MCF 10A (cell line): Measurements from ENCODE around the gene NRXN3. TPM values are rescaled to one million over a fixed set of nuclear protein-coding genes. Genes with fewer than 3 reads are reported as not detected.
A peak's percentile ranks its signal among the peaks of the same experiment; 100 is the strongest.

ENCODE experiments used
- BruUV-seq: library from RNA; stranded (reverse); fragments of 400-500 nt; replicated peaks from 2 replicates; lab custom pipeline; 2021; lab: Mats Ljungman, UMichigan
- CTCF ChIA-PET: fragments of 300-600 bp; sonication (Branson Sonifier 250); formaldehyde crosslinking; extraction: SDS; loops from one replicate; lab custom pipeline; 2021; ENCODE audit warnings: antibody characterized with exemption, inconsistent platforms; lab: Yijun Ruan, JAX
- POLR2A ChIA-PET: fragments of 300-600, 350-650 bp; sonication (Branson Sonifier 250); formaldehyde crosslinking; extraction: SDS; loops from one replicate; lab custom pipeline; 2020; ENCODE audit warnings: antibody characterized with exemption, inconsistent platforms; lab: Yijun Ruan, JAX
- DNase-seq: peaks from one replicate; pipeline ENCODE4 v3.0.0-alpha.2; 2018; ENCODE audit not compliant: unreplicated experiment
- H3K27ac Mint-ChIP-seq: one replicate; pipeline ENCODE4 v1.8.0; 2022; ENCODE audit warnings: mild to moderate bottlenecking, low read depth, mixed read lengths; ENCODE audit not compliant: unreplicated experiment
- H3K27me3 Mint-ChIP-seq: one replicate; pipeline ENCODE4 v1.8.0; 2022; ENCODE audit warnings: mixed read lengths; ENCODE audit not compliant: insufficient read depth, unreplicated experiment
- H3K36me3 Mint-ChIP-seq: one replicate; pipeline ENCODE4 v1.8.0; 2022; ENCODE audit warnings: mild to moderate bottlenecking, moderate library complexity, mixed read lengths; ENCODE audit not compliant: insufficient read depth, unreplicated experiment
- H3K4me1 Mint-ChIP-seq: one replicate; pipeline ENCODE4 v1.8.0; 2022; ENCODE audit warnings: mixed read lengths; ENCODE audit not compliant: insufficient read depth, unreplicated experiment
- H3K4me3 Mint-ChIP-seq: one replicate; pipeline ENCODE4 v1.8.0; 2022; ENCODE audit warnings: mild to moderate bottlenecking, moderate library complexity, mixed read lengths; ENCODE audit not compliant: unreplicated experiment
- H3K9me3 Mint-ChIP-seq: one replicate; pipeline ENCODE4 v1.8.0; 2022; ENCODE audit warnings: mixed read lengths; ENCODE audit not compliant: unreplicated experiment
- CTCF ChIP-seq: fragments of 200-600 bp; IDR thresholded peaks from one replicate; pipeline ENCODE4 v1.8.0; 2022; ENCODE audit warnings: antibody characterized with exemption, mild to moderate bottlenecking; ENCODE audit not compliant: unreplicated experiment
- intact Hi-C: fragments of 100-400 bp; cut with micrococcal nuclease; formaldehyde crosslinking; loops from 2 replicates; pipeline ENCODE4 v1.14.1; 2022
- total RNA-seq: library from RNA; stranded (reverse); gene quantifications from 2 replicates; pipeline ENCODE4 v1.2.3, GENCODE V29; 2022

Gene NRXN3
- total RNA-seq, 1 experiment from 2014 or later: not detected

DNA sequence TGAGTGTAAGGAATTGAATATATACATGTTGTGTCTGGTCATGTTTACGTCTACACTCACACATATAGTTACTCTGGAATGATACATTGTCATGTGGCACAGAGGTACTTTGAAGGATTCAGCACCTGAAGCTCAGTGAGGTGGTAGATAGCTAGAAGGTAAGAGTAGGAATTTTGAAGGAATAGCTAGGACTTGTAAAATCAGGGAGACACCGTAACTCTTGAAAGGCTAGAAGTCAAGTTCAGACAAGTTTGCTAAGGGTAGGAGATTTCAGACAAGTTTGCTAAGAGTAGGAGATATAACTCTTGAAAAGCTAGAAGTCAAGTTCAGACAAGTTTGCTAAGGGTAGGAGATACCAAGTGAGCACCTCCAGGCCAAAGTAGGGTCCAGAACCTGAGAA lies 14.0 kb upstream of the NRXN3 start:
- H3K4me1 Mint-ChIP-seq: peaks cover 10% of the 10 kb centered on the region
- no peak overlapping the region for H3K4me3 Mint-ChIP-seq
- no peak for TF ChIP-seq CTCF
- DNase-seq: no peak
- ChIA-PET CTCF (interaction anchor here (0.6 to 2.0 kb wide), 4 partner anchors 295 to 579 kb away, joined by 3 to 8 read pairs (median 4); no protein-coding TSS in a partner anchor), POLR2A (no interaction called here)
- no TSS peak for BruUV-seq
- no peaks in the 10 kb centered on the region for H3K9me3 Mint-ChIP-seq
- H3K36me3 Mint-ChIP-seq: no peaks in the 10 kb centered on the region
- intact Hi-C loops: no loop called here
- no peak overlapping the region for H3K27ac Mint-ChIP-seq
- H3K27me3 Mint-ChIP-seq: peaks cover 24% of the 10 kb centered on the region

GRCh38 chr14:78157494-78158437 lies 12.4 kb upstream of the NRXN3 start:
- no peak for TF ChIP-seq CTCF
- no TSS peak for BruUV-seq
- H3K36me3 Mint-ChIP-seq: no peaks in the 10 kb centered on the region
- ChIA-PET CTCF (interaction anchor here (0.6 to 2.0 kb wide), 5 partner anchors 11 to 429 kb away, joined by 3 to 8 read pairs (median 5); no protein-coding TSS in a partner anchor), POLR2A (no interaction called here)
- no peak overlapping the region for H3K27ac Mint-ChIP-seq
- H3K4me1 Mint-ChIP-seq: peaks cover 1% of the 10 kb centered on the region
- peak; percentile 49 for DNase-seq
- peaks cover 38% of the 10 kb centered on the region for H3K27me3 Mint-ChIP-seq
- no peaks in the 10 kb centered on the region for H3K9me3 Mint-ChIP-seq
- intact Hi-C loops: no loop called here
- H3K4me3 Mint-ChIP-seq: no peak overlapping the region

- no peak overlapping the region for H3K27ac Mint-ChIP-seq
- H3K4me3 Mint-ChIP-seq: no peak overlapping the region
- POLR2A ChIA-PET: no interaction called here
- no peaks in the 10 kb centered on the region for H3K9me3 Mint-ChIP-seq
- BruUV-seq: no TSS peak
- DNase-seq: no peak
- intact Hi-C loops: loop anchor here (5.0 kb wide), 1 partner anchor 675 kb away; no protein-coding TSS in a partner anchor
- CTCF ChIA-PET: no interaction called here
- H3K36me3 Mint-ChIP-seq: no peaks in the 10 kb centered on the region
- peaks cover 44% of the 10 kb centered on the region for H3K27me3 Mint-ChIP-seq
- no peaks in the 10 kb centered on the region for H3K4me1 Mint-ChIP-seq
- no peak for TF ChIP-seq CTCF
These were observed 8.0 kb upstream of the NRXN3 start for GRCh38 chr14:78162202-78162601.

GRCh38 chr14:78164226-78164853 lies 5.8 kb upstream of the NRXN3 start:
- H3K27me3 Mint-ChIP-seq: peaks cover 58% of the 10 kb centered on the region
- CTCF ChIA-PET: interaction anchor here (0.5 to 1.1 kb wide), 7 partner anchors 10 to 975 kb away, joined by 3 to 4 read pairs (median 3); no protein-coding TSS in a partner anchor
- no peak overlapping the region for H3K4me3 Mint-ChIP-seq
- intact Hi-C loops: loop anchor here (1.0 to 5.0 kb wide), 2 partner anchors 402 to 673 kb away; no protein-coding TSS in a partner anchor
- no peak overlapping the region for H3K27ac Mint-ChIP-seq
- no peaks in the 10 kb centered on the region for H3K4me1 Mint-ChIP-seq
- no peaks in the 10 kb centered on the region for H3K9me3 Mint-ChIP-seq
- no peaks in the 10 kb centered on the region for H3K36me3 Mint-ChIP-seq
- DNase-seq: peak; percentile 49
- peak; percentile 57 for TF ChIP-seq CTCF
- no TSS peak for BruUV-seq
- POLR2A ChIA-PET: no interaction called here
